ENCODE data around the gene ZNF678.

DNA sequence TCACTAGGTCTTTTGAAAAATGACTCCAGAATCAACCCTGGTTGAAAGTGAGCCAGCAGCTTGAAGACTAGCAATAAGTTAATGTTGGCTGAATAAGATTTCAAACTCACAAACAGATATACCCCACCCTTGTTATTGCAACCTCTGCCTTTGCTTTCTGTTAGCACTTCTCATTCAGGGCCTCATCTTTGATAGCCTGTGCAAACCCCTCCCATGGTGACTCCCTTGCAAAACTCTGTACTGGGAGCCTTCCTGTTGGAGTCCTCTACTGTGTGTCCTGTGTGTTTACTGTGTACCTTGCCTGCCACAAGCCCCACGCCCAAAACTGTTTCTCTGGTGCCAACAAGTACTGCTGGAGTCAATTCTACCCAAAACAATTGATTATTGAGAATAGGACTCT, 50.2 kb downstream of the ZNF678 start:
- TF ChIP-seq, protein P1, sequence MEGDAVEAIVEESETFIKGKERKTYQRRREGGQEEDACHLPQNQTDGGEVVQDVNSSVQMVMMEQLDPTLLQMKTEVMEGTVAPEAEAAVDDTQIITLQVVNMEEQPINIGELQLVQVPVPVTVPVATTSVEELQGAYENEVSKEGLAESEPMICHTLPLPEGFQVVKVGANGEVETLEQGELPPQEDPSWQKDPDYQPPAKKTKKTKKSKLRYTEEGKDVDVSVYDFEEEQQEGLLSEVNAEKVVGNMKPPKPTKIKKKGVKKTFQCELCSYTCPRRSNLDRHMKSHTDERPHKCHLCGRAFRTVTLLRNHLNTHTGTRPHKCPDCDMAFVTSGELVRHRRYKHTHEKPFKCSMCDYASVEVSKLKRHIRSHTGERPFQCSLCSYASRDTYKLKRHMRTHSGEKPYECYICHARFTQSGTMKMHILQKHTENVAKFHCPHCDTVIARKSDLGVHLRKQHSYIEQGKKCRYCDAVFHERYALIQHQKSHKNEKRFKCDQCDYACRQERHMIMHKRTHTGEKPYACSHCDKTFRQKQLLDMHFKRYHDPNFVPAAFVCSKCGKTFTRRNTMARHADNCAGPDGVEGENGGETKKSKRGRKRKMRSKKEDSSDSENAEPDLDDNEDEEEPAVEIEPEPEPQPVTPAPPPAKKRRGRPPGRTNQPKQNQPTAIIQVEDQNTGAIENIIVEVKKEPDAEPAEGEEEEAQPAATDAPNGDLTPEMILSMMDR (conservative IDR thresholded peaks at IDR 0.05 in 1 of 2, IDR thresholded peaks at IDR 0.05 in 1 of 2; ENCODE audit: extremely low read depth in 1 of 2, insufficient read depth in 1 of 2, low read depth in 1 of 2, low read length in 2 of 2) = no peak
- no peak for TF ChIP-seq EZH2 (IDR thresholded peaks at IDR 0.05; ENCODE audit: borderline replicate concordance, low read length)
